ENCODE data around the gene GABARAPL2. TPM values are rescaled to one million over a fixed set of nuclear protein-coding genes. Genes with fewer than 3 reads are reported as not detected.
A peak's percentile ranks its signal among the peaks of the same experiment; 100 is the strongest.

The GABARAPL2 gene
- total RNA-seq, 2 donors from 2014 or later, result 51.5 to 75.9 TPM

- no peaks in the 10 kb centered on the region for H3K27me3 Mint-ChIP-seq
- DNase-seq (ENCODE audit: low spot score), result no peak
- peak overlapping the region; percentile 89 for H3K4me3 Mint-ChIP-seq
- no peaks in the 10 kb centered on the region for H3K9me3 Mint-ChIP-seq
- peaks cover 18% of the 10 kb centered on the region for H3K36me3 Mint-ChIP-seq
- H3K4me1 Mint-ChIP-seq (ENCODE audit: low read depth in 2 of 2), result peaks cover 27 to 57% of the 10 kb centered on the region in 2 donors
- ATAC-seq, result peak in 1 of 2 donors; percentile 46
- H3K27ac Mint-ChIP-seq, result peak overlapping the region; percentile 89 to 93
Measured at GRCh38 chr16:75620326-75621169, 54.4 kb downstream of the GABARAPL2 start.

GRCh38 chr16:75621170-75621477, 54.9 kb downstream of the GABARAPL2 start:
- H3K9me3 Mint-ChIP-seq, result no peaks in the 10 kb centered on the region
- peaks cover 32 to 60% of the 10 kb centered on the region in 2 donors for H3K4me1 Mint-ChIP-seq (ENCODE audit: low read depth in 2 of 2)
- peak overlapping the region; percentile 89 for H3K4me3 Mint-ChIP-seq
- H3K27ac Mint-ChIP-seq, result peak overlapping the region; percentile 89 to 93
- H3K27me3 Mint-ChIP-seq, result no peaks in the 10 kb centered on the region
- no peak for DNase-seq (ENCODE audit: low spot score)
- peaks cover 24% of the 10 kb centered on the region for H3K36me3 Mint-ChIP-seq
- no peak for ATAC-seq

GRCh38 chr16:75622761-75623605, 56.8 kb downstream of the GABARAPL2 start, which contains the start of gene ADAT1:
Gene ADAT1 (minus strand): TSS chr16:75623281. CDS start chr16:75620799, 2,482 bp downstream.
- Mint-ChIP-seq H3K27ac (peak within 1 kb of the TSS; percentile 89 to 93), H3K9me3 (no peaks in the 10 kb centered on the region), H3K4me3 (peak within 1 kb of the TSS; percentile 89), H3K27me3 (no peaks in the 10 kb centered on the region), H3K4me1 (ENCODE audit: low read depth in 2 of 2) (peaks cover 45 to 61% of the 10 kb centered on the region in 2 donors), H3K36me3 (peaks cover 37% of the 10 kb centered on the region)
- peak; percentile 97 for DNase-seq (ENCODE audit: low spot score)
- peak; percentile 96 to 99 for ATAC-seq

GRCh38 chr16:75624921-75625334, 58.7 kb downstream of the GABARAPL2 start:
- peak overlapping the region in 1 of 2 donors; percentile 57 for H3K27ac Mint-ChIP-seq
- H3K27me3 Mint-ChIP-seq, result no peaks in the 10 kb centered on the region
- no peak for DNase-seq (ENCODE audit: low spot score)
- no peak for ATAC-seq
- H3K36me3 Mint-ChIP-seq, result peaks cover 49% of the 10 kb centered on the region
- H3K4me3 Mint-ChIP-seq, result peak overlapping the region; percentile 3
- H3K4me1 Mint-ChIP-seq (ENCODE audit: low read depth in 2 of 2), result peaks cover 52 to 67% of the 10 kb centered on the region in 2 donors
- H3K9me3 Mint-ChIP-seq, result no peaks in the 10 kb centered on the region

GRCh38 chr16:75626806-75627205, 60.6 kb downstream of the GABARAPL2 start:
- ATAC-seq (no peak), DNase-seq (ENCODE audit: low spot score) (no peak)
- H3K27ac Mint-ChIP-seq, result peak overlapping the region; percentile 57 to 67
- peaks cover 40 to 48% of the 10 kb centered on the region in 2 donors for H3K4me1 Mint-ChIP-seq (ENCODE audit: low read depth in 2 of 2)
- no peaks in the 10 kb centered on the region for H3K9me3 Mint-ChIP-seq
- H3K4me3 Mint-ChIP-seq, result no peak overlapping the region
- H3K36me3 Mint-ChIP-seq, result peaks cover 59% of the 10 kb centered on the region
- no peaks in the 10 kb centered on the region for H3K27me3 Mint-ChIP-seq

Other genes starting within 250 kb of the GABARAPL2 start
- gene CFDP1, start 132.9 kb upstream of the GABARAPL2 start, total RNA-seq, result 10 to 100 TPM; 29.1 to 49.5 TPM
- gene TMEM170A, start 101.7 kb upstream of the GABARAPL2 start, total RNA-seq, result 10 to 100 TPM; 38.3 to 48.4 TPM
- gene CHST6, start 70.9 kb upstream of the GABARAPL2 start, total RNA-seq, result under 1 TPM in 1 of 2 donors, not detected in 1; 0.08 TPM
- gene CHST5, start 30.3 kb upstream of the GABARAPL2 start, total RNA-seq, result under 1 TPM in 1 of 2 donors, not detected in 1; 0.14 TPM
- gene TMEM231, start 10.1 kb upstream of the GABARAPL2 start, total RNA-seq, result 1 to 10 TPM; 3.9 to 6.6 TPM
- 10 to 100 TPM; 41.3 to 64.2 TPM for gene ADAT1, start 56.9 kb downstream of the GABARAPL2 start, total RNA-seq
- gene KARS1, start 81.3 kb downstream of the GABARAPL2 start, total RNA-seq, result 100 to 1,000 TPM; 198 to 239 TPM
- gene TERF2IP, start 81.4 kb downstream of the GABARAPL2 start, total RNA-seq, result 100 to 1,000 TPM in 1 of 2 donors, 10 to 100 TPM in 1; 77.9 to 116 TPM
- gene CPHXL2, start 110.6 kb downstream of the GABARAPL2 start, total RNA-seq, result not detected
- gene DUXB, start 135.1 kb downstream of the GABARAPL2 start, total RNA-seq, result not detected
- gene CPHXL, start 160.1 kb downstream of the GABARAPL2 start, total RNA-seq, result not detected

Measured in natural killer cell treated with Interleukin-12 subunit alpha and Interleukin-12 subunit beta and Interleukin-15 and Interleukin-18, amount 100 ng/mL, for 72 hours (primary cell).